ENCODE results near the gene DYNLRB1. TPM values are rescaled to one million over a fixed set of nuclear protein-coding genes. Genes with fewer than 3 reads are reported as not detected.

Gene DYNLRB1
- total RNA-seq, 120 experiments from 2014 or later: 153 to 387 (median 261) TPM

Other genes starting within 250 kb of the DYNLRB1 start
- 10 to 100 TPM; 29.7 to 56.2 (median 46.7) TPM for gene AHCY, start 213.1 kb upstream of the DYNLRB1 start, total RNA-seq
- 100 to 1,000 TPM in 19 of 120 experiments, 10 to 100 TPM in 101; 60.3 to 137 (median 86.3) TPM for gene ITCH, start 153.1 kb upstream of the DYNLRB1 start, total RNA-seq
- gene MAP1LC3A, start 42.3 kb downstream of the DYNLRB1 start, total RNA-seq: 100 to 1,000 TPM in 118 of 120 experiments, 10 to 100 TPM in 2; 86.9 to 270 (median 160) TPM
- 10 to 100 TPM; 15.5 to 38.4 (median 22.8) TPM for gene PIGU, start 160.7 kb downstream of the DYNLRB1 start, total RNA-seq
- gene TP53INP2, start 187.9 kb downstream of the DYNLRB1 start, total RNA-seq: 100 to 1,000 TPM in 68 of 120 experiments, 10 to 100 TPM in 52; 27.3 to 337 (median 106) TPM

Measured in dorsolateral prefrontal cortex (tissue), 118 donors.